SK-MEL-5 (cell line): Measurements from ENCODE around the gene BEND6. TPM values are rescaled to one million over a fixed set of nuclear protein-coding genes. Genes with fewer than 3 reads are reported as not detected.

Source experiments
- DNase-seq: peaks from one replicate; pipeline ENCODE4 v3.0.0-alpha.2; 2016; ENCODE audit warnings: low read depth, low spot score
- in situ Hi-C: cut with HindIII; loops from 2 replicates; pipeline ENCODE4 v1.10.0; 2016; ENCODE audit warnings: low sequenced_read_pairs, high pct_unique_total_duplicates, low pct_unique_long_range_greater_than_20kb
- polyA plus RNA-seq, 2 experiments: library from polyadenylated mRNA; depleted of rRNA; stranded (reverse); fragments of >200 nt; gene quantifications; 2 replicates each; pipeline ENCODE4 v1.2.3, GENCODE V29; 2015
- total RNA-seq: library from RNA; depleted of rRNA; stranded (reverse); fragments of >200 nt; shearing (Covaris generic); gene quantifications from 2 replicates; pipeline ENCODE4 v1.2.3, GENCODE V29; 2014; rRNA removed

The BEND6 gene
- 0.59 and 0.63 TPM in 2 replicates for total RNA-seq
- 0.38 and 0.63 TPM in 2 replicates for polyA plus RNA-seq (2015; cell fraction: cytosol; rRNA removed)
- polyA plus RNA-seq (2015; cell fraction: nucleus; rRNA removed) = 0.24 and 3.7 TPM in 2 replicates

GRCh38 chr6:56954403-56955170, at the start of gene BEND6:
Gene BEND6 (plus strand): TSS chr6:56955107. CDS start chr6:56981811, 26,704 bp downstream.
- in situ Hi-C loops = no loop called here
- DNase-seq = peak; percentile 58

- DNase-seq = no peak
- in situ Hi-C loops = no loop called here
These were observed 49.5 kb upstream of the BEND6 start for GRCh38 chr6:56905378-56905777.

- no peak for DNase-seq
- in situ Hi-C loops = no loop called here
These were observed 48.2 kb upstream of the BEND6 start for GRCh38 chr6:56906752-56907151.

- in situ Hi-C loops = no loop called here
- DNase-seq = no peak
These were observed 45.6 kb upstream of the BEND6 start for GRCh38 chr6:56909115-56909907.

GRCh38 chr6:56911847-56912246, 43.1 kb upstream of the BEND6 start:
- DNase-seq = no peak
- in situ Hi-C loops = no loop called here

- no peak for DNase-seq
- in situ Hi-C loops = no loop called here
These were observed 41.4 kb upstream of the BEND6 start for GRCh38 chr6:56913285-56914074.

GRCh38 chr6:56914798-56915658, 39.9 kb upstream of the BEND6 start:
- peak; percentile 73 for DNase-seq
- in situ Hi-C loops = no loop called here

- in situ Hi-C loops = no loop called here
- no peak for DNase-seq
These were observed 39.1 kb upstream of the BEND6 start for GRCh38 chr6:56915832-56916231.

GRCh38 chr6:56916849-56917551, 37.9 kb upstream of the BEND6 start:
- in situ Hi-C loops = no loop called here
- DNase-seq = no peak

GRCh38 chr6:56922645-56923044, 32.3 kb upstream of the BEND6 start:
- in situ Hi-C loops = no loop called here
- DNase-seq = no peak

GRCh38 chr6:56923565-56923964, 31.3 kb upstream of the BEND6 start:
- no peak for DNase-seq
- in situ Hi-C loops = no loop called here

GRCh38 chr6:56927538-56928453, 27.1 kb upstream of the BEND6 start:
- in situ Hi-C loops = no loop called here
- DNase-seq = no peak

GRCh38 chr6:56930846-56931245, 24.1 kb upstream of the BEND6 start:
- peak; percentile 16 for DNase-seq
- in situ Hi-C loops = no loop called here

GRCh38 chr6:56932910-56933477, 21.9 kb upstream of the BEND6 start:
- no peak for DNase-seq
- in situ Hi-C loops = no loop called here

GRCh38 chr6:56933650-56934049, 21.3 kb upstream of the BEND6 start:
- in situ Hi-C loops = no loop called here
- DNase-seq = no peak
